ENCODE data around the gene MMP28.

MMP28 gene

GRCh38 chr17:35725058-35725457 lies 70.4 kb downstream of the MMP28 start:
- no peak for DNase-seq (ENCODE audit: low spot score)

- no peak for DNase-seq (ENCODE audit: low spot score)
These were observed 71.7 kb downstream of the MMP28 start for GRCh38 chr17:35723735-35724134.

GRCh38 chr17:35717475-35717874 lies 78.0 kb downstream of the MMP28 start:
- DNase-seq (ENCODE audit: low spot score), result no peak

GRCh38 chr17:35716897-35717465 lies 78.5 kb downstream of the MMP28 start:
- DNase-seq (ENCODE audit: low spot score), result no peak

GRCh38 chr17:35716173-35716572 lies 79.3 kb downstream of the MMP28 start:
- DNase-seq (ENCODE audit: low spot score), result no peak
